IMR-90 (cell line): ENCODE measurements around the gene CNNM1. TPM values are rescaled to one million over a fixed set of nuclear protein-coding genes. Genes with fewer than 3 reads are reported as not detected.

Source experiments
- ATAC-seq: fragments of 200-7000 bp; cut with Tn5 transposase; 2 replicates; pipeline ENCODE4 v1.9.1; 2020; ENCODE audit warnings: low read depth, mild to moderate bottlenecking, moderate library complexity
- BruUV-seq: library from RNA; stranded (reverse); fragments of 400-500 nt; replicated peaks from 2 replicates; lab custom pipeline; 2021; lab: Mats Ljungman, UMichigan
- CTCF ChIA-PET: fragments of 300-600 bp; formaldehyde crosslinking; extraction: SDS; loops from one replicate; lab custom pipeline; 2021; ENCODE audit warnings: antibody characterized with exemption; lab: Yijun Ruan, JAX
- POLR2A ChIA-PET: fragments of 300-600 bp; sonication (Branson Sonifier 250); formaldehyde crosslinking; loops from one replicate; lab custom pipeline; 2022; ENCODE audit warnings: antibody characterized with exemption; ENCODE audit not compliant: unreplicated experiment; lab: Charles Lee
- DNase-seq: peaks from one replicate; pipeline ENCODE4 v3.0.0; 2013
- H2AFZ ChIP-seq: replicated peaks from 2 replicates; pipeline ENCODE3; 2013; ENCODE audit warnings: low read length, mild to moderate bottlenecking; ENCODE audit not compliant: poor library complexity
- H2AK5ac ChIP-seq: 2 replicates; pipeline ENCODE4 v1.6.1; 2013; ENCODE audit warnings: low read depth, low read length, inconsistent platforms
- H2AK9ac ChIP-seq: replicated peaks from 2 replicates; pipeline ENCODE3; 2013; ENCODE audit warnings: mild to moderate bottlenecking, low read depth, low read length, moderate library complexity; ENCODE audit not compliant: poor library complexity
- H2BK120ac ChIP-seq: 2 replicates; pipeline ENCODE4 v1.6.1; 2013; ENCODE audit warnings: low read depth, low read length, inconsistent platforms
- H2BK15ac ChIP-seq: 3 replicates; pipeline ENCODE4 v1.6.1; 2013; ENCODE audit warnings: low read depth, low read length, inconsistent platforms
- H2BK20ac ChIP-seq: 2 replicates; pipeline ENCODE4 v1.6.1; 2013; ENCODE audit warnings: low read depth, mild to moderate bottlenecking, inconsistent platforms, low read length, moderate library complexity
- H2BK5ac ChIP-seq: 2 replicates; pipeline ENCODE4 v1.6.1; 2013; ENCODE audit warnings: mild to moderate bottlenecking, low read depth, low read length, inconsistent platforms; ENCODE audit not compliant: poor library complexity, severe bottlenecking
- H3K14ac ChIP-seq: replicated peaks from 2 replicates; pipeline ENCODE4 v1.6.1; 2013; ENCODE audit warnings: low read depth, low read length, inconsistent platforms
- H3K18ac ChIP-seq: 2 replicates; pipeline ENCODE4 v1.6.1; 2013; ENCODE audit warnings: low read depth, low read length, control low read depth
- H3K23ac ChIP-seq: 2 replicates; pipeline ENCODE4 v1.6.1; 2013; ENCODE audit warnings: low read depth, low read length, inconsistent platforms
- H3K27ac ChIP-seq: 2 replicates; pipeline ENCODE4 v1.5.1; 2013; ENCODE audit warnings: mild to moderate bottlenecking, control low read depth, low read length; ENCODE audit not compliant: insufficient read depth
- H3K27me3 ChIP-seq: 2 replicates; pipeline ENCODE4 v1.6.1; 2013; ENCODE audit warnings: low read length; ENCODE audit not compliant: control insufficient read depth, insufficient read depth
- H3K36me3 ChIP-seq: 2 replicates; pipeline ENCODE4 v1.6.1; 2013; ENCODE audit warnings: low read length, mixed read lengths; ENCODE audit not compliant: control insufficient read depth, insufficient read depth
- H3K4ac ChIP-seq: 2 replicates; pipeline ENCODE4 v1.6.1; 2013; ENCODE audit warnings: low read depth, low read length, inconsistent platforms
- H3K4me1 ChIP-seq: 2 replicates; pipeline ENCODE4 v1.6.1; 2013; ENCODE audit warnings: low read length, mixed read lengths; ENCODE audit not compliant: control insufficient read depth, insufficient read depth
- H3K4me2 ChIP-seq: 2 replicates; pipeline ENCODE4 v1.6.1; 2013; ENCODE audit warnings: low read depth, mild to moderate bottlenecking, control low read depth, low read length, moderate library complexity
- H3K4me3 ChIP-seq: 2 replicates; pipeline ENCODE4 v1.5.1; 2013; ENCODE audit warnings: low read depth, mild to moderate bottlenecking, control low read depth, low read length, moderate library complexity; ENCODE audit not compliant: insufficient read depth
- H3K56ac ChIP-seq: 2 replicates; pipeline ENCODE4 v1.6.1; 2013; ENCODE audit warnings: low read length, inconsistent platforms; ENCODE audit not compliant: insufficient read depth; ENCODE audit errors: extremely low read depth
- H3K79me1 ChIP-seq, 2 experiments: 2 replicates each; pipeline ENCODE4 v1.6.1; 2013; ENCODE audit warnings: low read length in 2 of 2, inconsistent platforms in 1 of 2, low read depth in 1 of 2
- H3K9ac ChIP-seq: 2 replicates; pipeline ENCODE4 v1.6.1; 2013; ENCODE audit warnings: low read depth, low read length, control low read depth
- H3K9me1 ChIP-seq: 2 replicates; pipeline ENCODE4 v1.6.1; 2013; ENCODE audit warnings: low read length, inconsistent platforms; ENCODE audit not compliant: insufficient read depth
- H3K9me3 ChIP-seq: 2 replicates; pipeline ENCODE4 v1.6.1; 2013; ENCODE audit warnings: low read length; ENCODE audit not compliant: control insufficient read depth, insufficient read depth
- H4K20me1 ChIP-seq: 2 replicates; pipeline ENCODE4 v1.6.1; 2013; ENCODE audit warnings: low read length, inconsistent platforms; ENCODE audit not compliant: insufficient read depth
- H4K5ac ChIP-seq: 2 replicates; pipeline ENCODE4 v1.6.1; 2013; ENCODE audit warnings: mild to moderate bottlenecking, low read depth, low read length, control low read depth
- H4K8ac ChIP-seq, 2 experiments: 2 replicates each; pipeline ENCODE4 v1.6.1; 2013; ENCODE audit warnings: low read depth in 2 of 2, low read length in 2 of 2, control low read depth in 1 of 2, inconsistent platforms in 1 of 2
- H4K91ac ChIP-seq: 2 replicates; pipeline ENCODE4 v1.6.1; 2013; ENCODE audit warnings: low read depth, low read length, inconsistent platforms; ENCODE audit not compliant: insufficient read depth
- BHLHE40 ChIP-seq: fragments of 150-350 bp; IDR thresholded peaks from 2 replicates; pipeline ENCODE4 v1.6.1; 2016; ENCODE audit warnings: mild to moderate bottlenecking, low read depth, low read length
- CHD1 ChIP-seq: IDR thresholded peaks from 2 replicates; pipeline ENCODE4 v1.6.1; 2012; ENCODE audit warnings: low read depth, low read length, improper control_type of control experiment
- CTCF ChIP-seq: conservative IDR thresholded peaks from 2 replicates; pipeline ENCODE4 v1.5.1; 2012; ENCODE audit warnings: mild to moderate bottlenecking, low read depth, low read length, improper control_type of control experiment
- MAFK ChIP-seq: IDR thresholded peaks from 2 replicates; pipeline ENCODE4 v1.6.1; 2012; ENCODE audit warnings: low read depth, low read length, improper control_type of control experiment
- SMC3 ChIP-seq: fragments of 150-350 bp; IDR thresholded peaks from 2 replicates; pipeline ENCODE4 v1.6.1; 2016; ENCODE audit warnings: low read depth, mild to moderate bottlenecking, antibody characterized with exemption, low read length, moderate library complexity
- WGBS, 2 experiments: methylation state at CpG; one replicate each; pipeline versions ENCODE4 v1.1.5 to v1.1.7; 2013; ENCODE audit warnings: missing lambda C conversion rate in 2 of 2; ENCODE audit not compliant: insufficient read length in 1 of 2; ENCODE audit errors: extremely low coverage in 2 of 2; 5-methylcytosine and 5-hydroxymethylcytosine counted together
- dilution Hi-C: fragments of 300-500 bp; cut with HindIII; formaldehyde crosslinking; loops from one replicate; pipeline ENCODE4 v1.14.3; 2018; ENCODE audit warnings: low sequenced_read_pairs; ENCODE audit not compliant: unreplicated experiment
- in situ Hi-C: fragments of 300-500 bp; cut with MboI; formaldehyde crosslinking; loops from 3 replicates; pipeline ENCODE4 v1.14.3; 2019; ENCODE audit warnings: low sequenced_read_pairs, inconsistent platforms, mixed read lengths
- intact Hi-C: fragments of 100-400 bp; cut with micrococcal nuclease; formaldehyde crosslinking; loops from 2 replicates; pipeline ENCODE4 v1.10.0; 2022
- polyA plus RNA-seq, 3 experiments: library from polyadenylated mRNA; depleted of rRNA; stranded (reverse); fragments of >200 nt; gene quantifications; 2 replicates each; pipeline ENCODE4 v1.2.3, GENCODE V29; 2012; ENCODE audit warnings: low replicate concordance in 1 of 3
- total RNA-seq: library from RNA; depleted of rRNA; stranded (reverse); fragments of >200 nt; gene quantifications from 2 replicates; pipeline ENCODE4 v1.2.3, GENCODE V29; 2012

CNNM1 gene
- total and polyA plus RNA-seq, 2 of the 4 experiments (the other 2 are of a cell fraction), result 0.18 to 0.39 TPM

DNA sequence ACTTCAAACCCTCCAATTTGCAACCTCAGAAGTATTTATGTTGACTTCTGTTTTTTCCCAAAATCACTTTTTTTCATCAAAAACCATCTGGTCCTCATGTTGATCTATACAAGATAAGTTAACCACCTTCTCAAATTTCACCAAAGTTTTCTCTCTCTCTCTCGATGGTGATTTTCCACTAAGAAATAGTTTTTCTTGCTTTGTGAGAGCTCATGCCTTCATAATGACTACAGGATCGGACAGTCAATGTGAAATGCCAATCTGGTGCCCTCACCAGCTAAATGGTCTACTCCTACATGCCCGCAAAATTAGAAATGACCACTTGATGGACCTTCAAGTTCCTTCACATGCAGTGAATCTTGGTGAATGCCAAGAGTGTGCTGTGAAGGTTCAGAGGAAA is 40.4 kb downstream of the CNNM1 start:
- DNase-seq, result peak; percentile 15
- POLR2A ChIA-PET, result no interaction called here
- H2AK5ac ChIP-seq, result no peak overlapping the region
- no peaks in the 10 kb centered on the region for H3K27me3 ChIP-seq
- no peak overlapping the region for H4K5ac ChIP-seq
- ATAC-seq, result peak; percentile 32; the same call in 1 of the 2 replicates
- 0 out of 2 replicates have a peak overlapping the region, but pooled peaks have one; percentile 9 for H3K14ac ChIP-seq
- in situ Hi-C loops, result no loop called here
- H2AFZ ChIP-seq, result no peak overlapping the region
- H4K91ac ChIP-seq, result no peak overlapping the region
- peaks cover 15% of the 10 kb centered on the region; the same call in 1 of the 2 replicates for H3K9me1 ChIP-seq
- no peak overlapping the region for H3K23ac ChIP-seq
- no peak for TF ChIP-seq BHLHE40
- no peak for TF ChIP-seq MAFK
- no peak for TF ChIP-seq CHD1
- TF ChIP-seq CTCF, result no peak
- TF ChIP-seq SMC3, result no peak
- intact Hi-C loops, result no loop called here
- H3K79me1 ChIP-seq, result no peaks in the 10 kb centered on the region
- H2BK20ac ChIP-seq, result peak overlapping the region; percentile 34; the same call in 1 of the 2 replicates
- H3K27ac ChIP-seq, result no peak overlapping the region
- H2AK9ac ChIP-seq, result no peak overlapping the region
- H3K9ac ChIP-seq, result no peak overlapping the region
- no peaks in the 10 kb centered on the region for H3K9me3 ChIP-seq
- H4K20me1 ChIP-seq, result no peaks in the 10 kb centered on the region
- WGBS, 2 experiments, result no CpG with 5 or more reads among the region's 3 CpGs
- H2BK120ac ChIP-seq, result no peak overlapping the region
- H2BK15ac ChIP-seq, result no peak overlapping the region; the same call in 2 of the 3 replicates
- no peak overlapping the region for H3K56ac ChIP-seq
- no peak overlapping the region for H2BK5ac ChIP-seq
- no peak overlapping the region for H3K18ac ChIP-seq
- H3K36me3 ChIP-seq, result no peaks in the 10 kb centered on the region
- H3K4me3 ChIP-seq, result no peak overlapping the region
- BruUV-seq, result no TSS peak
- dilution Hi-C loops, result no loop called here
- no peak overlapping the region for H3K4ac ChIP-seq
- H4K8ac ChIP-seq, result no peak overlapping the region
- H3K4me2 ChIP-seq, result no peak overlapping the region
- CTCF ChIA-PET, result interaction anchor here (1.1 kb wide), 1 partner anchor 23 kb away, joined by 3 read pairs; no protein-coding TSS in a partner anchor
- H3K4me1 ChIP-seq, result peaks cover 9% of the 10 kb centered on the region; the same call in 1 of the 2 replicates
